Fibroblast of lung (primary cell): ENCODE data around the gene TPO. TPM values are rescaled to one million over a fixed set of nuclear protein-coding genes. Genes with fewer than 3 reads are reported as not detected.

Experiments used
- DNase-seq, 2 donors: peaks; one replicate each; pipeline versions ENCODE4 v3.0.0 to v3.0.0-alpha.2; 2010; ENCODE audit warnings: low read depth in 2 of 2
- H2AFZ ChIP-seq: 2 replicates; pipeline ENCODE4 v1.5.1; 2012; ENCODE audit warnings: low read length, control low read depth, inconsistent platforms
- H3K27ac ChIP-seq: 2 replicates; pipeline ENCODE4 v1.5.1; 2011; ENCODE audit warnings: low read length, control low read depth; ENCODE audit not compliant: insufficient read depth
- H3K27me3 ChIP-seq: 2 replicates; pipeline ENCODE4 v1.5.1; 2011; ENCODE audit warnings: mild to moderate bottlenecking, low read length; ENCODE audit not compliant: control insufficient read depth, insufficient read depth
- H3K36me3 ChIP-seq: 2 replicates; pipeline ENCODE4 v1.5.1; 2011; ENCODE audit warnings: low read length; ENCODE audit not compliant: control insufficient read depth, insufficient read depth
- H3K4me1 ChIP-seq: 2 replicates; pipeline ENCODE4 v1.5.1; 2011; ENCODE audit warnings: low read length; ENCODE audit not compliant: control insufficient read depth, insufficient read depth; ENCODE audit errors: extremely low read depth
- H3K4me2 ChIP-seq: 2 replicates; pipeline ENCODE4 v1.5.1; 2011; ENCODE audit warnings: low read length, control low read depth; ENCODE audit not compliant: insufficient read depth; ENCODE audit errors: extremely low read depth
- H3K4me3 ChIP-seq, 4 experiments: fragments of 200-600 bp in 1 of 4; sonication (generic) in 1 of 4; replicated peaks in 1 of 4; 2 replicates each; pipeline ENCODE4 v1.5.1; 2011 to 2016; ENCODE audit warnings: low read length in 4 of 4, low read depth in 3 of 4, mild to moderate bottlenecking in 3 of 4, control low read depth in 2 of 4, inconsistent platforms in 1 of 4, mixed read lengths in 1 of 4; ENCODE audit not compliant: insufficient read depth in 1 of 4; ENCODE audit errors: control extremely low read depth in 1 of 4
- H3K79me2 ChIP-seq: 2 replicates; pipeline ENCODE4 v1.5.1; 2012; ENCODE audit warnings: mild to moderate bottlenecking, low read length, inconsistent platforms; ENCODE audit not compliant: control insufficient read depth, insufficient read depth
- H3K9ac ChIP-seq: 2 replicates; pipeline ENCODE4 v1.5.1; 2011; ENCODE audit warnings: mild to moderate bottlenecking, low read length, control low read depth; ENCODE audit not compliant: insufficient read depth
- H3K9me3 ChIP-seq: 2 replicates; pipeline ENCODE4 v1.5.1; 2012; ENCODE audit warnings: low read depth, low read length; ENCODE audit not compliant: control insufficient read depth, insufficient read depth
- H4K20me1 ChIP-seq: 2 replicates; pipeline ENCODE4 v1.5.1; 2011; ENCODE audit warnings: low read length; ENCODE audit not compliant: control insufficient read depth, insufficient read depth; ENCODE audit errors: extremely low read depth
- CTCF ChIP-seq, 2 donors: IDR thresholded peaks in 1 of 2; conservative IDR thresholded peaks in 1 of 2; 1 replicate in 1 of 2; 2 replicates in 1 of 2; pipeline ENCODE4 v1.5.1; 2011 to 2012; ENCODE audit warnings: low read length in 2 of 2, control low read depth in 1 of 2, inconsistent platforms in 1 of 2, low read depth in 1 of 2, mild to moderate bottlenecking in 1 of 2
- EZH2 ChIP-seq: IDR thresholded peaks from 2 replicates; pipeline ENCODE4 v1.5.1; 2012; ENCODE audit warnings: low read length, control low read depth, mild to moderate bottlenecking; ENCODE audit errors: missing control alignments
- polyA plus RNA-seq, 2 donors: library from polyadenylated mRNA; depleted of rRNA in 1 of 2; stranded (reverse) in 1 of 2; unstranded in 1 of 2; fragments of >200 nt; gene quantifications; 2 replicates each; pipeline ENCODE4 v1.2.1, GENCODE V29; 2011 to 2012; ENCODE audit warnings: missing spikeins in 1 of 2
- total RNA-seq: library from RNA; depleted of rRNA; stranded (reverse); fragments of >200 nt; gene quantifications from 2 replicates; pipeline ENCODE4 v1.2.1, GENCODE V29; 2014

The TPO gene
- total and polyA plus RNA-seq, 2 donors (not counting 1 experiment from before 2014, with no cell fraction given) = not detected

DNA sequence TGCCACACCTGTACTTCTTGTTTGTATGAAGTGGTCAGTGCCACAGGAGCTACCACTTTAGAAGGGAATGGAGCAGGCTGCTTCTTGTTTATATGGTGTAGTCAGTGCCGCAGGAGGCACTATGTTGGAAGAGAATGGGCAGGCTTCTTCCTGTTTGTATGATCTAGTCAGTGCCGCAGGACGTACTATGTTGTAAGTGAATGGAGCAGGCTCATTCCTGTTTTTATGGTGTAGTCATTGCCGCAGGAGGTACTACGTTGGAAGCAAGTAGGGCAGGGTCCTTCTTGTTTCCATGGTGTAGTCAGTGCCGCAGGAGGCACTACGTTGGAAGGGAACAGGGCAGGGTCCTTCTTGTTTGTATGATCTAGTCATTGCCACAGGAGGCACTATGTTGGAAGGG lies 27.3 kb downstream of the TPO start:
- H3K4me1 ChIP-seq = no peaks in the 10 kb centered on the region
- TF ChIP-seq CTCF (conservative IDR thresholded peaks at IDR 0.05 in 1 of 2, IDR thresholded peaks at IDR 0.05 in 1 of 2; ENCODE audit: low read depth in 1 of 2, low read length in 2 of 2) = no peak
- TF ChIP-seq EZH2 = no peak
- H3K9me3 ChIP-seq = no peaks in the 10 kb centered on the region
- H3K36me3 ChIP-seq = no peaks in the 10 kb centered on the region
- H4K20me1 ChIP-seq = no peaks in the 10 kb centered on the region
- H3K79me2 ChIP-seq = no peaks in the 10 kb centered on the region
- no peak overlapping the region for H3K9ac ChIP-seq
- no peak overlapping the region for H2AFZ ChIP-seq
- no peak overlapping the region for H3K27ac ChIP-seq
- DNase-seq = no peak
- no peaks in the 10 kb centered on the region for H3K27me3 ChIP-seq
- H3K4me2 ChIP-seq = no peak overlapping the region
- no peak overlapping the region for H3K4me3 ChIP-seq

- Histone ChIP-seq H3K9me3 (no peaks in the 10 kb centered on the region), H3K9ac (no peak overlapping the region), H3K4me3 (no peak overlapping the region), H2AFZ (no peak overlapping the region), H4K20me1 (no peaks in the 10 kb centered on the region), H3K27me3 (no peaks in the 10 kb centered on the region), H3K79me2 (no peaks in the 10 kb centered on the region), H3K4me1 (no peaks in the 10 kb centered on the region), H3K36me3 (no peaks in the 10 kb centered on the region), H3K27ac (no peak overlapping the region), H3K4me2 (no peak overlapping the region)
- TF ChIP-seq EZH2 = no peak
- TF ChIP-seq CTCF (conservative IDR thresholded peaks at IDR 0.05 in 1 of 2, IDR thresholded peaks at IDR 0.05 in 1 of 2; ENCODE audit: low read depth in 1 of 2, low read length in 2 of 2) = no peak
- DNase-seq = no peak
Measured at GRCh38 chr2:1446301-1446700, 33.0 kb downstream of the TPO start.

GRCh38 chr2:1448009-1448408 lies 34.7 kb downstream of the TPO start:
- H3K4me3 ChIP-seq = no peak overlapping the region
- H3K4me2 ChIP-seq = no peak overlapping the region
- no peak for TF ChIP-seq CTCF (conservative IDR thresholded peaks at IDR 0.05 in 1 of 2, IDR thresholded peaks at IDR 0.05 in 1 of 2; ENCODE audit: low read depth in 1 of 2, low read length in 2 of 2)
- no peak for TF ChIP-seq EZH2
- H3K27me3 ChIP-seq = no peaks in the 10 kb centered on the region
- no peak overlapping the region for H3K9ac ChIP-seq
- no peaks in the 10 kb centered on the region for H3K4me1 ChIP-seq
- H3K27ac ChIP-seq = no peak overlapping the region
- DNase-seq = no peak
- no peaks in the 10 kb centered on the region for H3K9me3 ChIP-seq
- no peaks in the 10 kb centered on the region for H3K79me2 ChIP-seq
- no peak overlapping the region for H2AFZ ChIP-seq
- no peaks in the 10 kb centered on the region for H3K36me3 ChIP-seq
- H4K20me1 ChIP-seq = no peaks in the 10 kb centered on the region
